GM18498 (cell line): ENCODE results near the gene CEACAM19.
"Not testable (repeated sequence)": the region's sequence is repeated elsewhere in the genome, so short reads cannot be mapped to it uniquely, and the experiment has no call there.

Experiments used
- ATAC-seq: cut with Tn5 transposase; IDR thresholded peaks from one replicate; pipeline ENCODE4 v1.9.1; 2021; ENCODE audit warnings: mild to moderate bottlenecking, moderate library complexity; ENCODE audit not compliant: unreplicated experiment

Gene CEACAM19

DNA sequence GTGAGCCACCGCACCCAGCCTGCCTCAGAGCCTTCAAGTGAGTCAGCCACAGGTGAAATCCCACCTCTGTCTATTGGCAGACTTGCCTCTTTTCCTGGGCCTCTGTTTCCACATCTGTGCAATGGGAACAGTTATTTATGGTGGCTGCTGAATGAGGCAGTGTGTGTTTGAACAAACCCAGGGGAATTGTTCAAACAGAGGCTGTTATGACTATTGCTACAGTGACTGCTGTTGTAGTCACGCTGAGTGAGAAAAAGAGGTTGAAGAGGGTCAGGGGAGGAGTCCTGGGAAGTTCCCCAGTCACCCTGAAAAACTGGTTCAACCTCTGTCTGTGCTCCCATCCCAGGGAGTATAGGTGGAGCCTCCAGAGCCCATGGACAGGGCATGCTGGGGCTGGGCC lies at the start of gene CEACAM19:
Gene CEACAM19, plus strand, starts transcription at position 83 of the 400 bp plus-strand sequence. CDS start 450 bp downstream, outside the sequence.
- no peak for ATAC-seq

- no peak for ATAC-seq
These were observed 48.2 kb upstream of the CEACAM19 start for GRCh38 chr19:44623080-44623479.

- ATAC-seq, result no peak
These were observed 47.7 kb upstream of the CEACAM19 start for GRCh38 chr19:44623626-44624025.

- no peak for ATAC-seq
These were observed 46.4 kb upstream of the CEACAM19 start for GRCh38 chr19:44624840-44625354.

- not testable (repeated sequence) for ATAC-seq
These were observed 45.6 kb upstream of the CEACAM19 start for GRCh38 chr19:44625637-44626036.

DNA sequence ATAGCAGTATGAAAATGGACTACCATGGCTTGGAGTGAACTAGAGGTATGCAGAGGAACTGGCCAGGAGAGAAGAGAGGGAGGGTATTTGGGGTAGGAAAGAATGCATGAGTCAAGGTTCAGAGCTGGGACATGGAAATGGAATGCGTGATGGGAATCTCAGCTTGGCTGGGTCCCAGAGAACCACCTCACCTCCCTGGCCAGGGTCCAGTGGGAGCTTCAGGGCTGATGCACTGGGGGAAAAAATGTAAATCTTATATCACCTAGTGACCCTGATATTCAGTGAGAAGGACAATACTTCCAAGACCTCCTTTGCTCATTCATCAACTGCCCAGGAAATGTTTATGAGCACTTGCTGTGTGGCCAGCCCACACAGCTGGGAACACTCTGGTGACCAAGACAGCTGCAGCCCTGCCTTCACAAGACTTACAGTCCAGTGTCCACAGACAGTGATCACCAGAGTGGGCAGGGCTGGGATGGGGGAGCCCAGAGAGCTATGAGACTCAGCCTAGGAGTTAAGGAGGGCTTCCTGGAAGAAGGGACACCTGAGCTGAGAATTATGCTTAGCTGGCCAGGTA lies 45.1 kb upstream of the CEACAM19 start:
- no peak for ATAC-seq

DNA sequence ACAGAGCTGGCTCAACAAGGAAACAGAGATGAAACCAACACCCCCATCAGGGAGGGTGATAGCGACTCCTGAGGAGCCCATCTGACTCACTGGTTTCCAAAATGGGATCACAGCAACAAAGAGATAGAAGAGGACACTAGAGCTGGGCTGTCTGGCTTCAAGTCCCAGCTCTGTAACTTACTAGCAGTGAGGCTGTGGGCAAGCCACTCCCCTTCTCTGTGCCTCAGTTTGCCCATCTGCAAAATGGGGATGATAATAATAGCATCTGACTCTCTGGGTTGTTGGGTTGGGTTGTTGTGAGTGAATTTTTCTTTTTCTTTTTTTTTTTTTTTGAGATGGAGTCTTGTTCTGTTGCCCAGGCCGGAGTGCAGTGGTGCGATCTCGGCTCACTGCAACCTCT lies 43.7 kb upstream of the CEACAM19 start:
- ATAC-seq, result no peak

GRCh38 chr19:44628793-44629192 lies 42.5 kb upstream of the CEACAM19 start:
- ATAC-seq, result no peak

DNA sequence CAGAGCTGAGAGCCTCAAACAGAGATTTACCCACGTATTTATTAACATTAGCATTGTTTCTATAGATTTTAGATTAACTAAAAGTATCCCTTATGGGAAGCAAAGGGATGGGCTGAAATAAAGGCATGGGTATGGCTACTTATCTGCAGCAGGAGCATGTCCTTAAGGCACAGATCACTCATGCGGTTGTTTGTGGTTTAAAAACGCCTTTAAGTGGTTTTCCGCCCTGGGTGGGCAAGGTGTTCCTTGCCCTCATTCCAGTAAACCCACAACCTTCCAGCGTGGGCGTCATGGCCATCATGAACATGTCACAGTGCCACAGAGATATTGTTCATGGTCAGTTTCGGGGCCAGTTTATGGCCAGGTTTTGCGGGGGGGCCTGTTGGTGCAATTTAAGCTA lies 39.7 kb upstream of the CEACAM19 start:
- not testable (repeated sequence) for ATAC-seq

DNA sequence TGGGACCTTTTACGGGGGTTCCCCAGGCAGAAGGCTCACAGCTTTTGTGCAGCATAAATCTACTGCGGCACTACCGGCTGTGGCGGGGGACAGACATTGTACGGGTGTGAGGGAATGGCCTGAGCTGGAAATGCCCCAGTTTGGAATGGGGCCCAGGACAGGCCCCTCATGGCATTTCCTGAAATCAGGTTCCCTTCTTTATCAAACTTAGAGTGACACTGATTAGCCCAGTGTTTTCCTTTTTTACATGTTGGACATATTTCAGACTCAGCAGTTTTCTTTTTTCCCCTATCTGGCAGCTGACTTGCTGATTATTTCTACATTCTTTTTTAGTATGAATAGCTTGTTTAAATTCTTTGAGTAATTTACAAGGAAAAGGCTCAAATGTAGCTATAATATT lies 37.2 kb upstream of the CEACAM19 start:
- ATAC-seq, result not testable (repeated sequence)

- no peak for ATAC-seq
These were observed 36.5 kb upstream of the CEACAM19 start for GRCh38 chr19:44634785-44635184.

DNA sequence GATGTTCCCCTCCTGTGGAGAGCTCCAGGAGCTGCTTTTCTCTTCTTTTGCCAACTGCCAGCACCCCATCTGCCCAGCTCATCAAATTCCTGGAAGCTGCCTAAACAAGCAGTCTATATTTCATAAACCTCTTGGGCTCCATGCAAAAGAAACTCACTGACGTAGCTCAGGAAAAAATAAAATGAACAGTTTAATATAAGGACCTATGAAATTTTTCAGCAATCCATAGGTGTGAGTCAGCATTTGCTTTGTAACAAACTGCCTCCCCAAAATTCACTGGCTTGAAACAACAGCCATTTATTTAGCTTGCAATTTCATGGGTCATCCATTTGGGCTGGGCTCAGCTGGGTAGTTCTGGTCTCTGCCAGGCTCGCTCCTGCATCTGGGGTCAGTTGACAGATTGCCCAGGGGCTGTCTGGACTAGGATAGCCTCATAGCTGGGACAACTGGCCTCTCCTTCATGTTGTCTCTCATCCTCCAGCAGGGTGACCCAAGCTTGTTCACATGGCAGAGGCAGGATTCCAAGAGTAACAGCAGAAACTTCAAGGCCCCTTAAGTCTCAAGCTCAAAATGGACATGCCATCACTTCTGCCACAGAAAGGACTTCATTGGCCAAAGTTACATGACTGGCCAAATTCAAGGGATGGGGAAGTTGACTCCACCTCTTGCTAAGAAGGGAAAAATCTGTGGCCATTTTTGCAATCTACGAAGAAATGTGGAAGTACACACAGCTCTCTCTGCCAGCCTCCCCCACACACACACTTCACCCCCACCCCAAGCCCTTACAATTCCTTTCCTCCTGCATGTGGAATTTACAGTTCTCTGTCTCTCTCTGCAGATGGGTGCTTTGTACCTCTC lies 35.5 kb upstream of the CEACAM19 start:
- ATAC-seq, result no peak

DNA sequence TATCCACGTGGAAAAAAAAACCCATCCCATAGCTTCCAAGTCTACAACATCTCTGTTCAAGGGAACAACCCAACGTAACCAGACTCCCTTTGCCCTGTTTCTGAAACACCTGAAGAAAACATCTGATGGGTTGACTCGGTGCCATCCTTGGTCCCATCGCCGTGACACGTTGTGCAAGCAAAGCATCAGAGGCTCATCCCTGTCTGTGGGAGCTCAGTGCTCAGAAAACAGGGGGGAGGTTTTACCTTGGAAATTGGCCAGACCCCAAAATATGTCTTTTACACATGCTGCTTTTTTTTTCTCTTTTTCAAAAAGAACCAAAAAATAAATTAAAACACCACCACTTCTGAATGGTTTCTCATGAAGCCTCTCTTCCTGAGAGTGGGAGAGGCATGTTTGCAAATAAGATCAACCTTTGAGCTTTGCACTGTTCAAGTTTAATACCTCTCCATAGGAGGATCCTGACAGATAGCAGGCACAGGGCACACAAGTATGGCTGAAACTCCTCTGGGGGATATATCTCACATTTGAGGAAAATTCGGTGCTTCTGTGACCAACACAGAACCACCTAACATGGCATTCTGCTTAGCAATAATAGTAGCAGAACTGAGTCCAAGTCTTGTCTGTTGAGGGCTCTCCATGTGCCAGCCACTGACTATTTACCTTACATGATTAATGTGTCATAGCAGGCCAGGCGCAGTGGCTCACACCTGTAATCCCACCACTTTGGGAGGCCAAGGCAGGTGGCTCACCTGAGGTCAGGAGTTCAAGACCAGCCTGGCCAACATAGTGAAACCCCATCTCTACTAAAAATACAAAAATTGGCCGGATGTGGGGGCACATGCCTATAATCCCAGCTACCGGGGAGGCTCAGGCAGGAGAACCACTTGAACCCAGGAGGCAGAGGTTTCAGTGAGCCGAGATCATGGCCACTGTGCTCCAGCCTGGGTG lies 34.6 kb upstream of the CEACAM19 start:
- ATAC-seq, result no peak

DNA sequence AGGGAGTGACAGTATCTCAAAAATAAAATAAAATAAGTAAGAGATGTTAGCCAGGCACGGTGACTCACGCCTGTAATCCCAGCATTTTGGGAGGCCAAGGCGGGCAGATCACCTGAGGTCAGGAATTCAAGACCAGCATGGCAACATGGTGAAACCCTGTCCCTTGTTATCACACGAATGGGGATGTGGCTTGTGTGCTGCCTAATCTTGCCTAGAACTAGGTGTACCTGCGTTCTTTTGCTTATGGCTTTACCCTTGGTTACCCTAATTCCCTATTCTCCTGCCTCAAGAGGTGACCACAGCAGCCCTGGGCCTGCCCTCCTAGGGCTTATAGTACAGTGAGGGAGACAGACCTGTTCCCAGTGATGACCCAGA lies 33.9 kb upstream of the CEACAM19 start:
- ATAC-seq, result no peak

GRCh38 chr19:44640518-44640917 lies 30.8 kb upstream of the CEACAM19 start:
- no peak for ATAC-seq

DNA sequence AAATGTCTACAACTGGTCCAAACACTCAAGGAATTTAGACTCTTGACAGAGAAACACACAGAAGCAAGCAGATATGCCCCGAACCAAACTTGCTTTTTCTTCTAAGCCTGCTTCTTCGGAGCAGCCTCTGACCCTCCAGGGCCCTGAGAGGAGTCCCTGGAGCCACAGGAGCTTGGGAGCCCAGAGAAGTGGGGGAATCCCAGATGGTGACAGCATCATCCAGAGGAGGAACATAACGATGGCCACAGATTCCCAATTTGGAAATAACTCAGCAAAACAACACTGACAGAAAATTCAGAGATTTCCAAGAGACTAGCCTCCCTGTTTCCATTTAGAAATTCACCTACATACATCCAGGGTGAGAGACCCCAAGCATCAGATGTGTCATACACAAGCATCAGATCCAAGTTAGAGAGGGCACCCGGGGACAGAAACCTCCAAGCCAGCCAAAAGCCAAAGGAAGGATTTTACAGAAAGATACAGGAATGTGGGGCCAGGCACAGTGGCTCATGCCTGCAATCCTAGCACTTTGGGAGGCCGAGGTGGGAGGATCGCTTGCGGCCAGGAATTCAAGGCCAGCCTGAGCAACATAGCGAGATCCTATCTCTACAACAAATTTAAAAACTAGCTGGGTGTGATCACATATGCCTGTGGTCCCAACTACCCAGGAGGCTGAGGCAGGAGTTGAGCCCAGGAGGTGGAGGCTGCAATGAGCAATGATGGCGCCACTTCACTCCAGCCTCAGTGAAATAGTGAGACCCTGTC lies 29.6 kb upstream of the CEACAM19 start:
- no peak for ATAC-seq

DNA sequence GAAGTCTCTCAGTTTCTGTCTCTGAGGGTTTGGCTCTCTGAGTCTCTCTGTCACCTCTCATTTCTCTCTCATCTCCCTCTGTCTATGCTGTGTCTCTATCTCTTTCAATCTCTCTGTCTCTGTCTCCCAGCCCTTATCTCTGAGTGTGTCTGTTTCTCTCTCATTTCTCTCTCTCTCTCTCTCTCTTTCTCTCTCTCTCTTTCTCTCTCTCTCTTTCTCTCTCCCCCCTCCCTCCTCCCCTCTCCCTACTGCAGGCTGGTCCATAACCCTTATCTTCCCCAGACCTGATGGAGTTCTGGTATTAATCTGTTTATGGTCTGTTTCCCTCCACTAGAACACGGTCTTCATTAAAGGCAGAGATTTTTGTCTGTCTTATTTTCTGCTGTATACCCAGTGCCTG lies 28.9 kb upstream of the CEACAM19 start:
- no peak for ATAC-seq

DNA sequence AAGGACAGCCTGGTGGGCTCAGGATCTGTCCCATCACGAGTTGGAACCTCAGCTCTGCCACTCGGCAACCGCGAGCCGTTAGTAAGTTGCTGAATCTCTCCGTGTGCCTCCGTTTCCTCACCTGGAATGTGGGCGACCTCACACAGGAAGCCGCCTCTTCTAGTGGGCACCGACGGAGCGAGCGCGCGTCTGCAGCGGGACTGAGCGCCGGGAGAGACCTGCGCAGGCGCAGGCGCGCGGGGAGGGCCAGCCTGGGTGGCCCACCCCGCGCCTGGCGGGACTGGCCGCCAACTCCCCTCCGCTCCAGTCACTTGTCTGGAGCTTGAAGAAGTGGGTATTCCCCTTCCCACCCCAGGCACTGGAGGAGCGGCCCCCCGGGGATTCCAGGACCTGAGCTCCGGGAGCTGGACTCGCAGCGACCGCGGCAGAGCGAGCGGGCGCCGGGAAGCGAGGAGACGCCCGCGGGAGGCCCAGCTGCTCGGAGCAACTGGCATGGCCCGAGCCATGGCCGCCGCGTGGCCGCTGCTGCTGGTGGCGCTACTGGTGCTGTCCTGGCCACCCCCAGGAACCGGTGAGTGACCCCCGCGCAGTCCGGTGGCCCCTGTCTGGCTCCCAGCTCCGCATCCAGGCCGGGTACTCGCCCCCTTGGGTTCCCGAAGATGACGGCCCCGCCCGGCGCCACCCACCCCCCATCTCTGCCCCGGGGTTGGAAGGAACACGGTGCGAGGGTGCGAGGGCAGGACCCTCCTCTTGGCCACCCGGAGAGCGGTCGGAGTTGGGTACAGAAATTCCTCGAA lies 27.5 kb upstream of the CEACAM19 start, which contains the start of gene PVR:
Gene PVR, plus strand, starts transcription at position 306 of the 797 bp plus-strand sequence. Its CDS starts 187 bp downstream, at position 493.
- ATAC-seq, result no peak

DNA sequence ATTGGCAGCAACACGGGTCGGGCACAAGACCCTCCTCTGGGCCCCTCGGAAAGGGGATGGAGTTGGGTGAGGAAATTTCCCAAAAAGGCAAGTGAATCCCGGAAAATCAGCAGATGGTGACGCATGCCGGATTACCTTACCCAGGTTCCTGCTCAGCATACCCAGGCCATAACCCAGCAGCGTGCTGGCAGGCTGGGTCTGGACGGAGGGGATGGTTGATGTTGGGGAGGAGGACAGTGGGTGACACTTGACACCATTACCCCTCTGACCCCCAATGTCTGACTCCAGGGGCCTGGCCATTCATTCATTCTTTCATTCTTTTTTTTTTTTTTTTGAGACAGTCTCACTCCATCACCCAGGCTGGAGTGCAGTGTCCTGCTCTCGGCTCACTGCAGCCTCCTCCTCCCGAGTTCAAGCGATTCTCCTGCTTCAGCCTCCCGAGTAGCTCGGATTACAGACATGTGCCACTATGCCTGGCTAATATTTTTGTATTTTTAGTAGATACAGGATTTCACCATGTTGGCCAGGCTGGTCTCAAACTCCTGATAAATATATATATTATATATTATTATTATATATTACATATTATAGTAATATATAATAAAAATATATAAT lies 26.8 kb upstream of the CEACAM19 start:
- no peak for ATAC-seq
